Erythroblast (primary cell): ENCODE results near the gene RXFP2.

Source experiments
- GATA1 ChIP-seq: IDR thresholded peaks from 2 replicates; pipeline ENCODE4 v1.6.1; 2011; ENCODE audit warnings: low read depth, mild to moderate bottlenecking, control low read depth, low read length, moderate library complexity
- POLR2A ChIP-seq: IDR thresholded peaks from 2 replicates; pipeline ENCODE4 v1.6.1; 2011; ENCODE audit warnings: mild to moderate bottlenecking, low read length

GRCh38 chr13:31849206-31849605 lies 109.9 kb downstream of the RXFP2 start:
- no peak for TF ChIP-seq POLR2A
- no peak for TF ChIP-seq GATA1
